ENCODE data around the gene CCDC91. TPM values are rescaled to one million over a fixed set of nuclear protein-coding genes. Genes with fewer than 3 reads are reported as not detected.
"Not testable (repeated sequence)": the region's sequence is repeated elsewhere in the genome, so short reads cannot be mapped to it uniquely, and the experiment has no call there.

Gene CCDC91
- total RNA-seq, 1 experiment from 2014 or later, result 9.1 TPM

DNA sequence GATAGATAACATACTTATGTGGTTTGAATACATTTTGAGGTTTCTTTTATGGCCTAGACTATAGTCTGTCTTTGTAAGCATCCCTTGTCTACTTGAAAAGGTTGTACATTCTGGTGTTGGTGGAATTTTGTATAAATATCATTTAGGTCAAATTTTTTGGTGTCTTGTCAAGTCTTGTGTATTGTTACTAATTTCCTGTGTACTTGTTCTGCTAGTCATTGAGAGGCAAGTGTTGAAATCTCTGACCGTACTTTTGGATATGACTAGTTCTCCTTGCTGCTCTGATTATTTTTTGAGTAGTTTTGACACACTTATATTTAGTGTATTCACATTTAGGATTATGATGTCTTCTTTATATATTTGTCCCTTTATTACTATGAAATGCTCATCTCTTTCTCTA is 219.6 kb downstream of the CCDC91 start:
- in situ Hi-C loops (cut with HindIII; ENCODE audit: low sequenced_read_pairs), result no loop called here
- no peak for DNase-seq (ENCODE audit: low spot score)

DNA sequence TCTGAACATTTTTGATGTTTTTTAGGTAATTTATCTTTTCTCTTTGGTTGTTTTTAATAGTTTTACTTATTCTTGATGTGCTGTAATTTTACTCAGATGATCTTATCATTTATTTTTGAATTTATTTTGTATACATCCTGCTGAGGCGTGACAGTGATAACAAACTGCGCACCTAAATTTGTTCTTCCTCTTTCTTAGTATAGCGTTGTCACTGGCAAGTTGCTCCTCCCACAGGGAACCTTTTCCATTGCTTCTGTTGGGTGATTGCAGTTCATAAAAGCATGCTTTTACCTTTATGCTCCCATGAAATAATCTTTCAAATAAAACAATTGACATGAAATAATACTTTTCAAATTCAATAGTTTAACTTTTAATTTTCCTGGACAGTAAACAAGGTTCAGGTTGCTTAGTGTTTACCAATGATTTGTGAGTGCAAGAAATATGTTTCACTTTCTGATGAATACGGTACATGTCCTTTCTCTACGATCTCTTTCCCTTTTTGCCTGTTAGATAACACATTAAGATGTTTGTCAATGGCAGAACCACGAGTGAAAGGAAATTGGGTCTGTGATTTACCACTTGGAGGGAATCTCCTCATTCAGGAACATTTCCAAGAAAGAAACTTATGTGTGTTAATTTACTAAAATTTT is 223.3 kb downstream of the CCDC91 start:
- in situ Hi-C loops (cut with HindIII; ENCODE audit: low sequenced_read_pairs), result no loop called here
- no peak for DNase-seq (ENCODE audit: low spot score)

DNA sequence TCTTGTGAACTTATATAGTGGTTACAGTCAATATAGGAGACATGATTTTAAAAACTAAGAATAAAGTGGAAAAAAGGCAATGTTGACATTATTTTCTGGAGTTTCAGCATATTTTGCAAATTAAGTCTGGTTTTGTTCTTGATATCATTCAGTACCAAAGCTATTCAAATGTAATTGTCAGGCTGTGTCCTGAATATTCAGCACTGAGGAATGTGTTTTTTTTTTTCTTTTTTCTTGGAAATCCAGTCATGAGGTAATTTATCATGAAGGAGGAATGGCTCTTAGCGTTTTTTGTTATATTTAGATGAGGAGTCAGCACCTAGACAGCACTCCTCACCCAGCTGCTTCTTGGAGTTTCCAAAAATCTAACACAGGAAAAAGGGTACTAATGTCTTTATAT is 225.5 kb downstream of the CCDC91 start:
- in situ Hi-C loops (cut with HindIII; ENCODE audit: low sequenced_read_pairs), result no loop called here
- DNase-seq (ENCODE audit: low spot score), result no peak

DNA sequence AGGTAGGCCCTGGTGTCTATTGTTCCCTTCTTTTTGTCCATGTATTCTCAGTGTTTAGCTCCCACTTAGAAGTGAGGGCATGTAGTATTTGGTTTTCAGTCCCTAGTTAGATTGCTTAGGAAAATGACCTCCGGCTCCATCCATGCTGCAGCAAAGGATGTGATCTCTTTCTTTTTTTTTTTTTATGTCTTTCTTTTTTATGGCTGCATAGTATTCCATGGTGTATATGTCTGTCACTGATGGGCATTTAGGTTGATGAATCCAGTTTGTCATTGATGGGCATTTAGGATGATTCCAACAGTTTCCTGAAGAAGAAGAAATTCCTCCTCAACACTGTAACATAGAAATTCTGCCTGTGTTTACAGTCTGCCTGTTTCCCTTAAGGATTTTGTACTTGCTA is 231.1 kb downstream of the CCDC91 start:
- in situ Hi-C loops (cut with HindIII; ENCODE audit: low sequenced_read_pairs), result no loop called here
- no peak for DNase-seq (ENCODE audit: low spot score)

DNA sequence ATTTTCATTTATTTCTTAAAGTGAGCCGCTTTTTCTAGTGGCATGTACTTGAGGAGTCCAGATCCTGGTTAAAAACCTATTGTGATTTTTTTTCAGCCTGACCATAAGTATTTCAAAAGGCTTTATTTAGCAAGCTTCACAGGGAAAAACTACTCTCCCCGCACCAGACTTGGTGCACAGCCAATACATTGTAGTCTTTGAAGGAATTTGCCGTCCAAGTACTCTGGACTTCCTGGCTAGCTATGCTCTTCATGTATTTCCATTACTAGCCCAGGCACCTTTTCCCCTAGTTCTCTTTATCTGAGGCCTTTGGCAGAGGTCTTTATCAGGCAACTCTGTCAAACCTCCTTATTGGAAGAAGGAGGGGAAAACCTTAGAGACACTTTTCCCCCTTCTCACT is 234.7 kb downstream of the CCDC91 start:
- in situ Hi-C loops (cut with HindIII; ENCODE audit: low sequenced_read_pairs), result no loop called here
- no peak for DNase-seq (ENCODE audit: low spot score)

DNA sequence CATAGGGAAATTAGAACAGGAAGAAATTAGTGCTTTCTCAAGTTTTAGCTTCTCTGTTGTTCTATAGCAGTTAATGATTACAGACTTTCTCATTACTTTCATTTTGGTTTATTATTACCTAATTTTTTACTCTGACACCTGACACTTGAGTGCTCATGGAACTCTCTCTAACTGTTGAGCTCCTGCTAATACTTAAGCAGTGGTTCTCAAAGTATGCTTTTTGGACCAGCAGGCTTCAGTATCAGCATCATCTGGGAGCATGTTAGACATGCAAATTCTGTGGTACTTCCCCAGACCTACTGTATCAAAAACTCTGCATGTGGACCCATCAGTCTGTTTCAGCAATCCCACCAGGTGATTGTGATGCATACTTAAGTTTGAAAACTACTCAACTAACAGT is 235.3 kb downstream of the CCDC91 start:
- DNase-seq (ENCODE audit: low spot score), result no peak
- in situ Hi-C loops (cut with HindIII; ENCODE audit: low sequenced_read_pairs), result no loop called here

DNA sequence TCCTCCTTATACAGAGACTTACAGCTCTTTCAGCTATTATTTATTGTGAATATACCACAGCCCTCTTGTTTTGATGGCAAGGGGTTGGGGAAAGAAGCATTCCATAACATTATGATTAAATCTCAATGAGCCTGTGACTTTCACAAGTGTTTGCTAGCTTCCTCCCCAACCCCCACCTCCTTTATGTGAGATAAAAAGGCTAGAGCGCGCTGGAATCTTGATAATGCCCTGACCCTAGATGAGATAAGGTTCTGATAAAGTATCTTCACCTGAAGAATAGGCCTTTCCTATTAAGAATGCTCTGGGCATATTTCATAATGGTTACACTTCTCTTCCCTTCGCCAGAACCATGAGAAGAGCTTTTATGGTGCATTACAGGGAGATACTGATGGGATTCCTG is 236.8 kb downstream of the CCDC91 start:
- no peak for DNase-seq (ENCODE audit: low spot score)
- in situ Hi-C loops (cut with HindIII; ENCODE audit: low sequenced_read_pairs), result no loop called here

DNA sequence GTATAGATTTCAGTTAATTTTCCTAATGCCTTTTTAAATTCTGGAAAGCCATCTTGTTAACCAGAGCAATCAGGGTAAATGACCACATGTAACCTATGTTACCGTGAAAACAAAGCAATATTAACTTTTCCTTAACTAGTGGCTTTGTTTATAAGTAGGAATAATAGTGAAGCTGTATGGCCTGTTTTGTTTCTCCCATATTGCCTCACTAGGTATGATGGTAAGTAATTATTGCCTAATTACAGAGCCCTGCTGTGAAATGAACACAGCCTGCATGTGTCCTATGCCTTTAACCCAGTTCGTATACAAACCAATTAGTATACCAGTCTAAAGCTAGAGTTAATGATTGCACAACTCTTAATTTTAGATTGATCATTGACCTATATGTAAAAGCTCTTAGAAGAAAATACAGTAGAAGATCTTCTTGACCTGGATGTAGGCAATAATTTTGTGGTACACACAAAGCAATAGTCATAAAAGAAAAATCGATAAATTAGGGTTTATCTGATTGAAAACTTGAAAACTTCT is 249.9 kb downstream of the CCDC91 start:
- in situ Hi-C loops (cut with HindIII; ENCODE audit: low sequenced_read_pairs), result no loop called here
- DNase-seq (ENCODE audit: low spot score), result no peak

DNA sequence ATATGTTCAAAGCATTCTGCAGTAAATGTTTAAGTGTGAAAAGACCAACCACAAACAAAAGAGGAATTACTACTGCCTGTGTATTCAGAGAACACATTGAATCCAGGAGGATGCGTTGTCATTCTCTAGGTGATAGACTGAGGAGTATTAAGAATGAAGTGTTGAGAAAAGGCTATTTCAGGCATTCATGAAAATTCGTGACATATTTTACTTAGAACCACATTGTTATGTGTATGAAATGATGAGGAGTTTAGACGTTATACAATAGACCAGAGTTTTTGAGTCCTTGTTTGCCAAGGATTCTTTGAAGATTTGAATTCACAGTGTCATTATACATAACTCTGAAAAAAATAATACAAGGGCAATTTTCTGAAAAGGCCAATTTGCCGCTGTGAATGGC is 251.8 kb downstream of the CCDC91 start:
- no peak for DNase-seq (ENCODE audit: low spot score)
- in situ Hi-C loops (cut with HindIII; ENCODE audit: low sequenced_read_pairs), result no loop called here

DNA sequence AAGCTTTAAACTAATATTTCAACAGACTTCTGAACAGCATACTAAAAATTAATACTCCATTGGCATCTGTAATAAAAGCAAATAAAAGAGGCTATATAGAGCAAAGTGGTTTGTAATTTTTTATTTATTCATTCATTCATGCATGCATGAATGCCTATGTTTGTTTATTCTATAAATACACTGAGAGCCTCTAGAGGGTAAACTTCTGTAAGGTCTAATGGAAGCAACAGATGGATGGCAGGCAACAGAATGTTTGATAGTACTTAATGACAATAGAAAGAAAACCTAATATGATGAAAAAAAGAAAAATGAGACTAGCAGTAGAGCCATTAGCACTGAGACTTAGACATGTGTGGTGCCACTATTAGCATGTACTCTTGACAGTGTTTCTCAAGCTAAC is 253.1 kb downstream of the CCDC91 start:
- no peak for DNase-seq (ENCODE audit: low spot score)
- in situ Hi-C loops (cut with HindIII; ENCODE audit: low sequenced_read_pairs), result no loop called here

DNA sequence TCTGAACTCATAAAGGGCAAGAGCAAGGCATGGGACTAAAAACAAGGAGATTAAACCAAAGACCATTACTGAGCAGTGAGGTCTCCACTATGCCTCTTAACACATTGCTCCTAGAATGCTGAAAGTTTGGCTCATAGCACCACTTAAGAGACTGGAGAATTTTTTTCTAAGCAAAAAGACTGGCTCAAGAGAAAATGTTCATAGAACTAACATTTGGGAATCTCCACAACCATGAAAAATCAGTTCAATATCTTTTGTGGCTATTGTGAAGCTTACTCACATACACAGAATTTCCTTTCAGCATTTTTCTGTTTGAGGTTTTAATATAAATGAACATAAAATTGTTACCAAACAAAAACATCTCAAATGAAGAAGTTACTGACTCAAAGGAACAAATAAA is 255.8 kb downstream of the CCDC91 start:
- DNase-seq (ENCODE audit: low spot score), result no peak
- in situ Hi-C loops (cut with HindIII; ENCODE audit: low sequenced_read_pairs), result no loop called here

DNA sequence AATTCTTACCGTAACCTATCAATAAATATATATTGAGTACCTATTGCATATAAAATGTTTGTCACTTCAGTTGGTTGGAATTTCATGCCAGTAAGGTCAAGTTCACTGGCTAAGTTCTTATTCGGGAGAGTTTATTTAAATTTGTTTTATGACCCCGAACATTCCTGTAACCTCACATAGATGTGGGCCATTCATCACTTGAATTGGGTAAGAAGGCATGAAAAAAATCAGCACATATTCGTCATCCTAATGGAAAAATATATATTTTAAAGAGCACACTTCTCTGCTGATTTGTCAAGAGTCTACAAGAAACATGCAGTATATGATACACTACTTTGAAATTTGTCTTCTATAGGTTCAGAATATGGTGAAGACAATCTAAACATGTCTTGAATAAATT is 263.4 kb downstream of the CCDC91 start:
- DNase-seq (ENCODE audit: low spot score), result no peak
- in situ Hi-C loops (cut with HindIII; ENCODE audit: low sequenced_read_pairs), result no loop called here

DNA sequence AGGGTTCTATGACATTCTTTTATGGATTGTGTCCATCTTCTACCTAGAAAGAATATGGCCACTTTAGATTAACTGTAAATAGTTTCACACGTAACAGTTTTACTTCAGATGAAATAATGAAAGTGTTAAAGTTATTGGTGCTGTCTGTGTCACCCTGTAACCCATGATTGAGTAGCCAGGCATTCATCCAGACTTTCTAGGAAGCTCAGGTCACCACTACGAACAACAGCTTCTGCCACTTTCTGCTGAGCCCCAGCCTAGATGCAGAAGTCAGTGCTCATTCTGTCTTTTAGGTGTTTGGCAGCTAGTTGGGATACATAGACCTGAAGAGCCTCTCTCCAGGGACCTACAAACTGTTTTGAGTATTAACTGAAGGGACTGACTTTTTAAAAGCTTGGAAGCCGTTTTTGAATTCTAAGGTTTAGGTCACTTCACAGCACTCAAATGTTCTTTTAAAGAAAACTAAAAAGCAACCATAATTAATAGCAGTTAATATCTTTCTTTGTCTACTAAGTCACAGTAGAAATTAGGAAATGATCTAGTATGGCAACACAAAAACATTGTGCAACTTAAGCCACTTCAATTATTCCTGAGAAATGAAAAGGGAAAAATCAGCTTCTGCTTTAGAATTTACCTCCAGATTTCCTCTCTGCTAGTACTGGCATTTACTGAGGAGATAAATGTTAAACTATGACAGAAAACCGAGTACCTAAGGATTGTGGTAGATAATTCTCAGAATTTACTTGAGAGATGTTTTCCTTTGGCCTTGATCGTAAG is 266.9 kb downstream of the CCDC91 start:
- peak; percentile 1 for DNase-seq (ENCODE audit: low spot score)
- in situ Hi-C loops (cut with HindIII; ENCODE audit: low sequenced_read_pairs), result no loop called here

DNA sequence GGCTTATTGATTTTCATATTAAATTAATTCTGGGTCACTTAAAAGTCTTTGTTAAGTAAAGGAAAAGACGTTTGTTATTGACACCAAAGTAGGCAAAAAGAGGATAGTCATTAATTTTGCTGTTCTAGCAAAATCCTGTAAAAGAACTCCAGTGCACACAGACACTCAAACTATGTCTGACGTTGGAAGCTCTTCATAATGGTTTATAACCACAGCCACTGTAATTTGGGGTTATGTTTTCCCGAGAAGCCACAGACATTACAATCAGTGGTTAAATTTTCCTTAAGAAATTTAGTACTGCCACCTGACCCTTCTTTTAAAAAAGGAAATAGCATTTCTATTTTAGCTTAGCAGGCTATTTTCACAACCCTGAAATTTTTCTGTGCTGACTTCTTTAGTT is 267.5 kb downstream of the CCDC91 start:
- DNase-seq (ENCODE audit: low spot score), result no peak
- in situ Hi-C loops (cut with HindIII; ENCODE audit: low sequenced_read_pairs), result no loop called here

DNA sequence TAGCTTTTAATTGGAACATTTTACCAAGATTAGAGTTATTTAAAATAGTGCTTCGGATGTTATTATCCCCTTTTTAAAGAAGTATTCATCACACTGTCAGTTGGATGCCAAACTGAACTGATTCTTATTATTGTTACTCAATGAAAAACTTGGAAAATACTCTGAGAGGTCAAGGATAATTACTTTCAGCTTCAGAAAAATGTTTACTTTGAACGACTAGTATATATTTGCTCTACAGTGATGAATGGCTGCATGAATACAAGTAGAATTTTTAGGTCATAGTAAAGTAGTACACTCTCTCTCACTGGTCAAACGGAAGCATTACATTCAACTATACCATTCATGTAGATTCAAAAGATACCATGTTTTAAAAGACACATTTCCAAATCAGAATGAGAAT is 269.2 kb downstream of the CCDC91 start:
- in situ Hi-C loops (cut with HindIII; ENCODE audit: low sequenced_read_pairs), result no loop called here
- no peak for DNase-seq (ENCODE audit: low spot score)

DNA sequence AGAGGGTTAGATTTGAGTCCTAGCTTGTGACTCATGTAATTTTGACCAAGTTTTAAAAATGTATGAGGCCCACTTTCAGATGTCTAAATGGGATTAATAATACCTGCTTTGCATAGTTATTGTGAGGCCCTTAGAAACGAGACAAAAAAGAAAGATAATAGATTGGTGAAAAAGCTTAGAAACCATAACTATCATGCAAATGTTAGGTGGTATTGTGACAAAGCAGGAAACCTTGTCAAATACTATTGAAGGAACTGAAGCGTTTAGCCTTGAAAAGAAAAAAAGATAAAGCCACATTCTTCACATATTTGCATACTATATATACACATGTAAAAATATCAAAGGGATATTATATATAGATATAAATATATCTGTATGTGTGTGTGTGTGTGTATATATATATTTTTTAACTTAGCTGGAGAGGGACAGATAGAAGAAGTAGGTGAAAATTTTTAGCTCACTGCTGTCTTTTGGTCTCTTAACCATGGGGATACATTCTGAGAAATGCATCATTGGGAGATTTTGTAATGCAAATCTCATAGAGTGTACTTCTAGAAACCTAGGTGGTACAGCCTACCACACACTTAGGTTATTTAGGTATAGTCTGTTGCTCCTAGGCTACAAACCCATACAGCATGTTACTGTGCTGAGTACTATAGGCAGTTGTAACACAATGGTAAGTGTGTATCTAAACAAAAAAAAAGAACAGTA is 270.3 kb downstream of the CCDC91 start:
- no peak for DNase-seq (ENCODE audit: low spot score)
- in situ Hi-C loops (cut with HindIII; ENCODE audit: low sequenced_read_pairs), result no loop called here

DNA sequence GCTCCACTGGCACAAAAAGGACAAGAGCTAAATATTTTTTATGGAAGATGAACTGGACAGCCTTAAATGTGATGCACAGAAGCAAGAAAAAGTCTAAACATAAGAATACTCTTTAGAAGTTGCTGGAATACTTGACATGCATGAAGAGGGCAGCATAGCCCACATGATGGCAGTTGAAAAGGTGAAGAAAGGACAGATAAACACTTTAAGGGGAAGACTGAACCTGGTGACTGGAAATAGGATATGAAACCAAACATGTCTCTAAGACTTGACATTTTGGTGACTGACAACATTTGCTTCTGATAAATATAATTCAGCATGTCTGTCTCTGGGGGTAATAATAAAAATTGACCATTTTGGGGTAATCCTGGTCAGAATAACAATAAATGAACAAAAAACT is 273.1 kb downstream of the CCDC91 start:
- in situ Hi-C loops (cut with HindIII; ENCODE audit: low sequenced_read_pairs), result no loop called here

DNA sequence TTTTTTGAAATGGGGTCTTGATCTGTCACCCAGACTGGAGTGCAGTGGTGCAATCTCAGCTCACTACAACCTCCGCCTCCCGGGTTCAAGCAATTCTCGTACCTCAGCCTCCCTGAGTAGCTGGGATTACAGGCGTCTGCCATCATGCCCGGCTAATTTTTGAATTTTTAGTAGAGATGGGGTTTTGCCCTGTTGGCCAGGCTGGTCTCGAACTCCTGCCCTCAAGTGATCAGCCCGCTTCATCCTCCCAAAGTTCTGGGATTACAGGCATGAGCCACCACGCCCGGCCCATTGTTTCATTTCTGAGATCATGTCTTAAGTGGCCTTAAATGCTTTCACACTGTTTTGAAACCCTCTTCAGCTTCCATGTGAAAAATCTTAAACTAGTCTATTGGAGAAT is 281.5 kb downstream of the CCDC91 start:
- in situ Hi-C loops (cut with HindIII; ENCODE audit: low sequenced_read_pairs); DNase-seq (ENCODE audit: low spot score): not testable (repeated sequence)

More for the DNA sequence above, 273.1 kb downstream of the CCDC91 start:
- DNase-seq (ENCODE audit: low spot score), result no peak

DNA sequence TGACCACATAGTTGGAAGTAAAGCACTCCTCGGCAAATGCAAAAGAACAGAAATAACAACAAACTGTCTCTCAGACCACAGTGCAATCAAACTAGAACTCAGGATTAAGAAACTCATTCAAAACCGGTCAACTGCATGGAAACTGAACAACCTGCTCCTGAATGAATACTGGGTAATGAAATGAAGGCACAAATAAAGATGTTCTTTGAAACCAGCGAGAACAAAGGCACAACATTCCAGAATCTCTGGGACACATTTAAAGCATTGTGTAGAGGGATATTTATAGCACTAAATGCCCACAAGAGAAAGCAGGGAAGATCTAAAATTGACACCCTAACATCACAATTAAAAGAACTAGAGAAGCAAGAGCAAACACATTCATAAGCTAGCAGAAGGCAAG is 285.9 kb downstream of the CCDC91 start:
- DNase-seq (ENCODE audit: low spot score); in situ Hi-C loops (cut with HindIII; ENCODE audit: low sequenced_read_pairs): not testable (repeated sequence)

DNA sequence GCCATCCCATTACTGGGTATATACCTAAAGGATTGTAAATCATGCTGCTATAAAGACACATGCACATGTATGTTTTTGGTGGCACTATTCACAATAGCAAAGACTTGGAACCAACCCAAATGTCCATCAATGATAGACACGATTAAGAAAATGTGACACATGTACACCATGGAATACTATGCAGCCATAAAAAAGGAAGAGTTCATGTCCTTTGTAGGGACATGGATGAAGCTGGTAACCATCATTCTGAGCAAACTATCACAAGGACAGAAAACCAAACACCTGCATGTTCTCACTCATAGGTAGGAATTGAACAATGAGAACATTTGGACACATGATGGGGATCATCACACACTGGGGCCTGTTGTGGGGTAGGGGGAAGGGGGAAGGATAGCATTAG is 288.8 kb downstream of the CCDC91 start:
- in situ Hi-C loops (cut with HindIII; ENCODE audit: low sequenced_read_pairs); DNase-seq (ENCODE audit: low spot score): not testable (repeated sequence)

Measured in G401 (cell line).